Lower leg skin (tissue), 3 donors: ENCODE results near the gene PPP6R3.

Experiments
- CTCF ChIP-seq, 3 donors: fragments of 450-650 bp; IDR thresholded peaks; one replicate each; pipeline ENCODE4 v1.5.1; 2016; ENCODE audit warnings: antibody characterized with exemption in 3 of 3, mild to moderate bottlenecking in 3 of 3, moderate library complexity in 2 of 3
- POLR2A ChIP-seq, 2 donors: fragments of 450-650 bp; IDR thresholded peaks; one replicate each; pipeline ENCODE4 v1.6.1; 2016 to 2017; ENCODE audit warnings: antibody characterized with exemption in 2 of 2, mild to moderate bottlenecking in 1 of 2, moderate library complexity in 1 of 2

DNA sequence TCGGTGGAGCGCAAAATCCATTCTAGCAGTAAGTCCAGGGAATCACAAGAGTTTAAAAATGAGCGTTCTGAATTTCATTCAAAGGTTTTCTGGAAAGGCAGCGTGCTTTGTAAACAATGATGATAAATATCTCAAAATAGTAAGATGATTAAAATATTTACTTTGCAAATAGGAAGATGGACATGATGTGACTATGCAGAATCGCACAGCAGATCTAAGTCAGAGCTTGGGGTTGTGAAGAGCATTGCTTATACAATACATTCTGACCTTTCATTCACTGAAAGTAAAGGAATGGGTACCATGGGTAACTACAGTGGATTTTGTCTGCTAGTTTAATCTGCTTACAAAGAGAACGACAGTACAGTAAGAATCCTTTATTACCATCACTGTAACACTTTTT, 77.5 kb downstream of the PPP6R3 start:
- no peak for TF ChIP-seq CTCF (IDR thresholded peaks at IDR 0.05)
- no peak for TF ChIP-seq POLR2A (IDR thresholded peaks at IDR 0.05)
